Activated CD4-positive, alpha-beta T cell treated with anti-CD3 and anti-CD28 coated beads for 48 hours (primary cell): ENCODE measurements around the gene SREK1.
A peak's percentile ranks its signal among the peaks of the same experiment; 100 is the strongest.
"Not testable (repeated sequence)": the region's sequence is repeated elsewhere in the genome, so short reads cannot be mapped to it uniquely, and the experiment has no call there.

Experiments
- DNase-seq: peaks from one replicate; pipeline ENCODE4 v3.0.0-alpha.2; 2020

Gene SREK1

GRCh38 chr5:66144074-66144833, at the start of gene SREK1:
TSS of gene SREK1 (plus strand) at chr5:66144300. CDS start at chr5:66144377, 77 bp downstream.
- DNase-seq, result peak; percentile 94

- DNase-seq, result no peak
These were observed 43.2 kb upstream of the SREK1 start for GRCh38 chr5:66100851-66101250.

- DNase-seq, result no peak
These were observed 30.9 kb upstream of the SREK1 start for GRCh38 chr5:66113160-66113559.

GRCh38 chr5:66118304-66118703, 25.8 kb upstream of the SREK1 start:
- no peak for DNase-seq

GRCh38 chr5:66122379-66123034, 21.6 kb upstream of the SREK1 start:
- no peak for DNase-seq

- DNase-seq, result no peak
These were observed 15.0 kb upstream of the SREK1 start for GRCh38 chr5:66129144-66129543.

- DNase-seq, result no peak
These were observed 13.6 kb upstream of the SREK1 start for GRCh38 chr5:66130493-66130892.

- DNase-seq, result no peak
These were observed 9.7 kb upstream of the SREK1 start for GRCh38 chr5:66134407-66134861.

- DNase-seq, result no peak
These were observed 8.0 kb upstream of the SREK1 start for GRCh38 chr5:66136053-66136452.

- not testable (repeated sequence) for DNase-seq
These were observed 7.2 kb upstream of the SREK1 start for GRCh38 chr5:66136944-66137343.

GRCh38 chr5:66138637-66139317, 5.3 kb upstream of the SREK1 start:
- no peak for DNase-seq

GRCh38 chr5:66139318-66139712, 4.8 kb upstream of the SREK1 start:
- no peak for DNase-seq

- DNase-seq, result no peak
These were observed 1.7 kb upstream of the SREK1 start for GRCh38 chr5:66142417-66142816.

- DNase-seq, result no peak
These were observed 527 bp upstream of the SREK1 start for GRCh38 chr5:66143473-66144073.

GRCh38 chr5:66144834-66145390, 812 bp downstream of the SREK1 start:
- no peak for DNase-seq

GRCh38 chr5:66145737-66146136, 1.6 kb downstream of the SREK1 start:
- DNase-seq, result no peak

- no peak for DNase-seq
These were observed 5.8 kb downstream of the SREK1 start for GRCh38 chr5:66149950-66150349.

GRCh38 chr5:66151030-66151429, 6.9 kb downstream of the SREK1 start:
- peak; percentile 53 for DNase-seq

GRCh38 chr5:66151491-66151890, 7.4 kb downstream of the SREK1 start:
- DNase-seq, result no peak

GRCh38 chr5:66157046-66157445, 12.9 kb downstream of the SREK1 start:
- no peak for DNase-seq

GRCh38 chr5:66161356-66161755, 17.3 kb downstream of the SREK1 start:
- no peak for DNase-seq

GRCh38 chr5:66164044-66164790, 20.1 kb downstream of the SREK1 start:
- DNase-seq, result no peak
